Activated naive CD4-positive, alpha-beta T cell treated with anti-CD3 and anti-CD28 coated beads, Interleukin-2, amount 10 ng/mL, durations not matched to agents 7 days and 5 days (primary cell): Measurements from ENCODE around the gene IQCK.

Experiments used
- CTCF ChIA-PET: fragments of 350-600 bp; sonication (Branson Sonifier 250); formaldehyde crosslinking; loops from one replicate; lab custom pipeline; 2021; ENCODE audit warnings: antibody characterized with exemption; lab: Charles Lee
- DNase-seq: peaks from one replicate; pipeline ENCODE4 v3.0.0-alpha.2; 2020
- H3K27ac Mint-ChIP-seq: one replicate; pipeline ENCODE4 v1.8.0; 2021; ENCODE audit warnings: mild to moderate bottlenecking, moderate library complexity, mixed read lengths
- H3K27me3 Mint-ChIP-seq: one replicate; pipeline ENCODE4 v1.8.0; 2021; ENCODE audit warnings: mild to moderate bottlenecking, mixed read lengths
- H3K36me3 Mint-ChIP-seq: one replicate; pipeline ENCODE4 v1.8.0; 2021; ENCODE audit warnings: mixed read lengths
- H3K4me1 Mint-ChIP-seq: one replicate; pipeline ENCODE4 v1.8.0; 2021; ENCODE audit warnings: mixed read lengths
- H3K4me3 Mint-ChIP-seq: one replicate; pipeline ENCODE4 v1.8.0; 2021; ENCODE audit warnings: mild to moderate bottlenecking, moderate library complexity, mixed read lengths
- H3K9me3 Mint-ChIP-seq: one replicate; pipeline ENCODE4 v1.8.0; 2021; ENCODE audit warnings: mixed read lengths

The IQCK gene

GRCh38 chr16:19691161-19691711 is 26.8 kb upstream of the IQCK start:
- DNase-seq = no peak
- CTCF ChIA-PET = interaction anchor here (1.1 kb wide), 2 partner anchors 17 to 195 kb away, joined by 3 read pairs; no protein-coding TSS in a partner anchor
- Mint-ChIP-seq H3K36me3 (peaks cover 33% of the 10 kb centered on the region), H3K4me3 (no peak overlapping the region), H3K4me1 (peaks cover 50% of the 10 kb centered on the region), H3K27me3 (no peaks in the 10 kb centered on the region), H3K27ac (no peak overlapping the region), H3K9me3 (no peaks in the 10 kb centered on the region)

GRCh38 chr16:19694989-19695388 is 23.1 kb upstream of the IQCK start:
- Mint-ChIP-seq H3K27me3 (no peaks in the 10 kb centered on the region), H3K9me3 (no peaks in the 10 kb centered on the region), H3K4me1 (peaks cover 56% of the 10 kb centered on the region), H3K27ac (peak overlapping the region; percentile 28), H3K4me3 (no peak overlapping the region), H3K36me3 (peaks cover 40% of the 10 kb centered on the region)
- no peak for DNase-seq
- CTCF ChIA-PET = no interaction called here

- Mint-ChIP-seq H3K36me3 (peaks cover 49% of the 10 kb centered on the region), H3K4me3 (no peak overlapping the region)
Measured at GRCh38 chr16:19696328-19696727, 21.7 kb upstream of the IQCK start.

GRCh38 chr16:19696961-19697360 is 21.1 kb upstream of the IQCK start:
- Mint-ChIP-seq H3K27me3 (no peaks in the 10 kb centered on the region), H3K4me3 (no peak overlapping the region), H3K4me1 (peaks cover 44% of the 10 kb centered on the region), H3K36me3 (peaks cover 52% of the 10 kb centered on the region), H3K27ac (peak overlapping the region; percentile 81), H3K9me3 (no peaks in the 10 kb centered on the region)
- CTCF ChIA-PET = no interaction called here
- no peak for DNase-seq

More at GRCh38 chr16:19696328-19696727, 21.7 kb upstream of the IQCK start:
- CTCF ChIA-PET = no interaction called here
- peak; percentile 75 for DNase-seq
- Mint-ChIP-seq H3K4me1 (peaks cover 47% of the 10 kb centered on the region), H3K27me3 (no peaks in the 10 kb centered on the region), H3K27ac (peak overlapping the region; percentile 81), H3K9me3 (no peaks in the 10 kb centered on the region)

GRCh38 chr16:19697756-19698318 is 20.2 kb upstream of the IQCK start:
- DNase-seq = no peak
- H3K9me3 Mint-ChIP-seq = no peaks in the 10 kb centered on the region
- CTCF ChIA-PET = no interaction called here
- peaks cover 44% of the 10 kb centered on the region for H3K4me1 Mint-ChIP-seq
- H3K27me3 Mint-ChIP-seq = no peaks in the 10 kb centered on the region
- H3K36me3 Mint-ChIP-seq = peaks cover 54% of the 10 kb centered on the region
- no peak overlapping the region for H3K27ac Mint-ChIP-seq
- H3K4me3 Mint-ChIP-seq = no peak overlapping the region

GRCh38 chr16:19698480-19699465 is 19.3 kb upstream of the IQCK start:
- Mint-ChIP-seq H3K36me3 (peaks cover 59% of the 10 kb centered on the region), H3K9me3 (no peaks in the 10 kb centered on the region), H3K4me1 (peaks cover 44% of the 10 kb centered on the region), H3K4me3 (no peak overlapping the region), H3K27ac (peak overlapping the region; percentile 12), H3K27me3 (no peaks in the 10 kb centered on the region)
- DNase-seq = no peak
- CTCF ChIA-PET = no interaction called here

- Mint-ChIP-seq H3K27ac (no peak overlapping the region), H3K4me3 (no peak overlapping the region)
- CTCF ChIA-PET = no interaction called here
Measured at GRCh38 chr16:19699472-19699871, 18.6 kb upstream of the IQCK start.

GRCh38 chr16:19700319-19700781 is 17.7 kb upstream of the IQCK start:
- Mint-ChIP-seq H3K27me3 (no peaks in the 10 kb centered on the region), H3K9me3 (no peaks in the 10 kb centered on the region), H3K4me3 (no peak overlapping the region), H3K4me1 (peaks cover 36% of the 10 kb centered on the region), H3K27ac (peak overlapping the region; percentile 33), H3K36me3 (peaks cover 59% of the 10 kb centered on the region)
- CTCF ChIA-PET = no interaction called here
- DNase-seq = no peak

More at GRCh38 chr16:19699472-19699871, 18.6 kb upstream of the IQCK start:
- no peak for DNase-seq
- peaks cover 41% of the 10 kb centered on the region for H3K4me1 Mint-ChIP-seq
- no peaks in the 10 kb centered on the region for H3K9me3 Mint-ChIP-seq
- peaks cover 63% of the 10 kb centered on the region for H3K36me3 Mint-ChIP-seq
- no peaks in the 10 kb centered on the region for H3K27me3 Mint-ChIP-seq

GRCh38 chr16:19701091-19701490 is 17.0 kb upstream of the IQCK start:
- H3K27ac Mint-ChIP-seq = no peak overlapping the region
- H3K4me1 Mint-ChIP-seq = peaks cover 30% of the 10 kb centered on the region
- CTCF ChIA-PET = no interaction called here
- H3K4me3 Mint-ChIP-seq = no peak overlapping the region
- no peaks in the 10 kb centered on the region for H3K27me3 Mint-ChIP-seq
- no peak for DNase-seq
- peaks cover 63% of the 10 kb centered on the region for H3K36me3 Mint-ChIP-seq
- no peaks in the 10 kb centered on the region for H3K9me3 Mint-ChIP-seq

GRCh38 chr16:19703172-19703889 is 14.7 kb upstream of the IQCK start:
- Mint-ChIP-seq H3K27ac (peak overlapping the region; percentile 11), H3K4me1 (peaks cover 8% of the 10 kb centered on the region), H3K27me3 (no peaks in the 10 kb centered on the region), H3K9me3 (no peaks in the 10 kb centered on the region), H3K36me3 (peaks cover 54% of the 10 kb centered on the region), H3K4me3 (no peak overlapping the region)
- no peak for DNase-seq
- CTCF ChIA-PET = interaction anchor here (1.0 kb wide), 1 partner anchor 670 kb away, joined by 3 read pairs; no protein-coding TSS in a partner anchor

- Mint-ChIP-seq H3K36me3 (peaks cover 52% of the 10 kb centered on the region), H3K4me1 (no peaks in the 10 kb centered on the region), H3K9me3 (no peaks in the 10 kb centered on the region), H3K27ac (no peak overlapping the region), H3K4me3 (no peak overlapping the region), H3K27me3 (no peaks in the 10 kb centered on the region)
- DNase-seq = no peak
- CTCF ChIA-PET = no interaction called here
Measured at GRCh38 chr16:19704321-19705145, 13.5 kb upstream of the IQCK start.

- Mint-ChIP-seq H3K4me3 (no peak overlapping the region), H3K27me3 (no peaks in the 10 kb centered on the region), H3K4me1 (no peaks in the 10 kb centered on the region), H3K9me3 (no peaks in the 10 kb centered on the region), H3K36me3 (peaks cover 53% of the 10 kb centered on the region), H3K27ac (no peak overlapping the region)
- DNase-seq = no peak
- CTCF ChIA-PET = no interaction called here
Measured at GRCh38 chr16:19705146-19705501, 12.9 kb upstream of the IQCK start.

GRCh38 chr16:19705843-19706242 is 12.2 kb upstream of the IQCK start:
- H3K4me1 Mint-ChIP-seq = no peaks in the 10 kb centered on the region
- CTCF ChIA-PET = interaction anchor here (0.7 kb wide), 2 partner anchors 16 to 196 kb away, joined by 3 read pairs; no protein-coding TSS in a partner anchor
- no peak for DNase-seq
- H3K36me3 Mint-ChIP-seq = peaks cover 47% of the 10 kb centered on the region
- H3K9me3 Mint-ChIP-seq = no peaks in the 10 kb centered on the region
- no peak overlapping the region for H3K27ac Mint-ChIP-seq
- no peaks in the 10 kb centered on the region for H3K27me3 Mint-ChIP-seq
- H3K4me3 Mint-ChIP-seq = no peak overlapping the region
